KMS-11 (cell line): ENCODE measurements around the gene TSPAN5.

Experiments
- H2AFZ ChIP-seq: fragments of 200-600 bp; sonication (generic); 2 replicates; pipeline ENCODE4 v1.6.1; 2016; ENCODE audit warnings: antibody characterized with exemption, mixed run types, low read depth
- H3K27ac ChIP-seq: fragments of 200-600 bp; sonication (generic); 2 replicates; pipeline ENCODE4 v1.6.1; 2016; ENCODE audit warnings: mild to moderate bottlenecking, mixed run types
- H3K27me3 ChIP-seq: fragments of 200-600 bp; sonication (generic); 2 replicates; pipeline ENCODE4 v1.6.1; 2017; ENCODE audit warnings: mild to moderate bottlenecking, low read depth, mixed run types, moderate library complexity; ENCODE audit not compliant: insufficient read depth
- H3K36me3 ChIP-seq: fragments of 200-600 bp; sonication (generic); 2 replicates; pipeline ENCODE4 v1.6.1; 2017; ENCODE audit warnings: mild to moderate bottlenecking, mixed run types; ENCODE audit not compliant: insufficient read depth
- H3K4me1 ChIP-seq: fragments of 200-600 bp; sonication (generic); 2 replicates; pipeline ENCODE4 v1.6.1; 2016; ENCODE audit warnings: mild to moderate bottlenecking, low read depth, mixed run types; ENCODE audit not compliant: poor library complexity, severe bottlenecking
- H3K4me2 ChIP-seq: fragments of 200-600 bp; sonication (generic); 2 replicates; pipeline ENCODE4 v1.7.0; 2016; ENCODE audit warnings: mild to moderate bottlenecking, mixed run types
- H3K4me3 ChIP-seq: fragments of 200-600 bp; sonication (generic); IDR thresholded peaks from 2 replicates; pipeline ENCODE4 v1.6.1; 2017; ENCODE audit warnings: low read depth, low read length, mixed read lengths; ENCODE audit not compliant: insufficient read depth
- H3K79me2 ChIP-seq: fragments of 200-600 bp; sonication (generic); 2 replicates; pipeline ENCODE4 v1.6.1; 2016; ENCODE audit warnings: low read depth, mixed run types; ENCODE audit not compliant: insufficient read depth
- H3K9ac ChIP-seq: fragments of 200-600 bp; sonication (generic); 2 replicates; pipeline ENCODE4 v1.6.1; 2016; ENCODE audit warnings: mild to moderate bottlenecking, mixed run types
- H4K20me1 ChIP-seq: fragments of 200-600 bp; sonication (generic); 2 replicates; pipeline ENCODE4 v1.6.1; 2016; ENCODE audit warnings: mild to moderate bottlenecking, mixed run types; ENCODE audit not compliant: insufficient read depth
- TF ChIP-seq, protein P1 (sequence below): fragments of 200-600 bp; sonication (generic); conservative IDR thresholded peaks from 2 replicates; pipeline ENCODE4 v1.6.1; 2017; ENCODE audit warnings: low read depth, mild to moderate bottlenecking, antibody characterized with exemption, low read length, moderate library complexity, mixed read lengths

TSPAN5 gene

DNA sequence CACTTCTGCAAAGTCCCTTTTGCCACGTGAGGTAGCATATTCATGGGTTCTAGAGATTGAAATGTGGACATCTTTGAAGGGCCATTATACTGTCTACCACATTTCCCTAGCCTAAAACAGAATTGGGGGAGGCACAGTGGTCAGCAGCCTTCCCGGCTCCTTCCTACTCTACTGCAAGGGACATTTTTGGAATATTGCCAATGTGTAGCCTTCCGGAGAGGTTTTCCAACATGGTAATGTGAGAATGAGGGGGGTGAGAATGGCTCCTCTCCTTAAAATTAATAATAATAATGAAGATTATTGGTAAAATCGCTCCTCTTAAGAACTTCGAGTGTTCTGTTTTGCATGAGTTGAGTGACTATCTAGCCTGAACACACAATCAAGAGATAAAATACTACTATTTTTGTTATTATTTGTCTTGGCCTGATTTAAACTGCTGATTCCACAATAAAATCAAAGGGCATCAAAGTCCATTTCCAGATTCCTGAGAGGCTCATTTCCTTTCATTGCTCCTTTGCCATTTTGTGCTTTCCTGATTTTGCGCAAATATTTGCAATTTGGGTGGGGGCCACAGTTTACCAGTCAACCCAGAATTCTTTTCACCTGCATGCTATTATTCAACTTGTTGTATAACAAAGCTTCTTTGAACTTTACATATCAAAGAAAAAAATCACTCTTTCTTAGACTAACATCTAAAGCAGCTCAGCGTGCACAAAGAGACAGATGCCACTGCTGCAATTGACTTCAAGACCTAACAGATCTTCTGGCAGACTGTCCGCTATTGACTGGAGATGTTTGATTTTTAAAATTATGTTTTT, 27.0 kb upstream of the TSPAN5 start:
- H4K20me1 ChIP-seq = no peaks in the 10 kb centered on the region
- H2AFZ ChIP-seq = no peak overlapping the region
- no peak overlapping the region for H3K4me3 ChIP-seq
- H3K9ac ChIP-seq = no peak overlapping the region
- no peak overlapping the region for H3K4me2 ChIP-seq
- no peak overlapping the region for H3K27ac ChIP-seq
- no peaks in the 10 kb centered on the region for H3K27me3 ChIP-seq
- no peaks in the 10 kb centered on the region for H3K36me3 ChIP-seq
- TF ChIP-seq, protein P1, sequence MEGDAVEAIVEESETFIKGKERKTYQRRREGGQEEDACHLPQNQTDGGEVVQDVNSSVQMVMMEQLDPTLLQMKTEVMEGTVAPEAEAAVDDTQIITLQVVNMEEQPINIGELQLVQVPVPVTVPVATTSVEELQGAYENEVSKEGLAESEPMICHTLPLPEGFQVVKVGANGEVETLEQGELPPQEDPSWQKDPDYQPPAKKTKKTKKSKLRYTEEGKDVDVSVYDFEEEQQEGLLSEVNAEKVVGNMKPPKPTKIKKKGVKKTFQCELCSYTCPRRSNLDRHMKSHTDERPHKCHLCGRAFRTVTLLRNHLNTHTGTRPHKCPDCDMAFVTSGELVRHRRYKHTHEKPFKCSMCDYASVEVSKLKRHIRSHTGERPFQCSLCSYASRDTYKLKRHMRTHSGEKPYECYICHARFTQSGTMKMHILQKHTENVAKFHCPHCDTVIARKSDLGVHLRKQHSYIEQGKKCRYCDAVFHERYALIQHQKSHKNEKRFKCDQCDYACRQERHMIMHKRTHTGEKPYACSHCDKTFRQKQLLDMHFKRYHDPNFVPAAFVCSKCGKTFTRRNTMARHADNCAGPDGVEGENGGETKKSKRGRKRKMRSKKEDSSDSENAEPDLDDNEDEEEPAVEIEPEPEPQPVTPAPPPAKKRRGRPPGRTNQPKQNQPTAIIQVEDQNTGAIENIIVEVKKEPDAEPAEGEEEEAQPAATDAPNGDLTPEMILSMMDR = no peak
- H3K4me1 ChIP-seq = no peaks in the 10 kb centered on the region
- no peaks in the 10 kb centered on the region for H3K79me2 ChIP-seq

GRCh38 chr4:98682719-98683118, 24.3 kb upstream of the TSPAN5 start:
- no peaks in the 10 kb centered on the region for H3K27me3 ChIP-seq
- no peak overlapping the region for H2AFZ ChIP-seq
- H3K4me1 ChIP-seq = no peaks in the 10 kb centered on the region
- H3K27ac ChIP-seq = no peak overlapping the region
- H3K4me3 ChIP-seq = no peak overlapping the region
- no peaks in the 10 kb centered on the region for H3K36me3 ChIP-seq
- H3K9ac ChIP-seq = no peak overlapping the region
- TF ChIP-seq, protein P1 = no peak
- H4K20me1 ChIP-seq = no peaks in the 10 kb centered on the region
- H3K79me2 ChIP-seq = no peaks in the 10 kb centered on the region
- no peak overlapping the region for H3K4me2 ChIP-seq

DNA sequence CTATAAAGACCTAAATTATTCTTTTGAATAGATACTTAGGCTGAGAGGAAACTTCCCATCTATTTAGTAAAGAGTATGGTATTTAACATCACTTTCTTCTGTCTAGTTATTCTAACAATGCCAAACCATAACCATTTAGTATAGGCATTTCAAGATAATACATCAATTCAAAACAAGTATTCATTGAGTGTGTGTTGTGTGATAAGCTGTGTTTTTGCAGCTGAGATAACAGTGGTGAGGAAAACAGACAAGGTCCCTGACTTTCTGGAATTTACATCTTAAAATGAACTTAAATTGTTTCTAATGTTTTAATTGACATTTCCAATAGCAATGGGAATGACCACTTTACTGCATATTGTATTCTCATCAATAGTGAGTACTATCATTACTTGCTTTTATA, 22.4 kb upstream of the TSPAN5 start:
- Histone ChIP-seq H3K4me3 (no peak overlapping the region), H3K4me1 (no peaks in the 10 kb centered on the region), H4K20me1 (no peaks in the 10 kb centered on the region), H3K79me2 (no peaks in the 10 kb centered on the region), H2AFZ (no peak overlapping the region), H3K4me2 (no peak overlapping the region), H3K27me3 (no peaks in the 10 kb centered on the region), H3K9ac (no peak overlapping the region), H3K36me3 (no peaks in the 10 kb centered on the region), H3K27ac (no peak overlapping the region)
- TF ChIP-seq, protein P1 = no peak

- H3K4me1 ChIP-seq = no peaks in the 10 kb centered on the region
- H3K4me3 ChIP-seq = no peak overlapping the region
- no peak overlapping the region for H2AFZ ChIP-seq
- H4K20me1 ChIP-seq = no peaks in the 10 kb centered on the region
- H3K36me3 ChIP-seq = no peaks in the 10 kb centered on the region
- H3K4me2 ChIP-seq = no peak overlapping the region
- TF ChIP-seq, protein P1 = no peak
- no peak overlapping the region for H3K9ac ChIP-seq
- no peaks in the 10 kb centered on the region for H3K27me3 ChIP-seq
- H3K27ac ChIP-seq = no peak overlapping the region
- no peaks in the 10 kb centered on the region for H3K79me2 ChIP-seq
Measured at GRCh38 chr4:98679738-98680137, 21.3 kb upstream of the TSPAN5 start.
